Activated naive CD4-positive, alpha-beta T cell treated with anti-CD3 and anti-CD28 coated beads, Interleukin-2, amount 50 U/mL, for 72 hours (primary cell): Measurements from ENCODE around the gene KISS1. TPM values are rescaled to one million over a fixed set of nuclear protein-coding genes. Genes with fewer than 3 reads are reported as not detected.

Experiments used
- ATAC-seq, 2 donors: fragments of 150-1000 bp; cut with Tn5 transposase; 2 replicates each; pipeline ENCODE4 v1.10.0; 2021; ENCODE audit warnings: mild to moderate bottlenecking in 2 of 2, moderate library complexity in 2 of 2
- DNase-seq, 2 donors: peaks; one replicate each; pipeline ENCODE4 v3.0.0; 2021 to 2022; ENCODE audit warnings: low spot score in 2 of 2
- H3K27ac Mint-ChIP-seq, 2 donors: one replicate each; pipeline ENCODE4 v1.8.0; 2022; ENCODE audit warnings: mild to moderate bottlenecking in 2 of 2, mixed read lengths in 2 of 2
- H3K36me3 Mint-ChIP-seq, 2 donors: one replicate each; pipeline ENCODE4 v1.8.0; 2022; ENCODE audit warnings: mixed read lengths in 2 of 2
- H3K9me3 Mint-ChIP-seq, 2 donors: one replicate each; pipeline ENCODE4 v1.8.0; 2022; ENCODE audit warnings: mixed read lengths in 2 of 2
- total RNA-seq, 2 donors: library from RNA; stranded (reverse); gene quantifications; one replicate each; pipeline ENCODE4 v1.2.3, GENCODE V29; 2022

The KISS1 gene
- total RNA-seq, 2 donors from 2014 or later, result 0.91 TPM; not detected in 1

GRCh38 chr1:204202481-204202880 is 6.2 kb upstream of the KISS1 start:
- DNase-seq (no peak), ATAC-seq (no peak)
- H3K36me3 Mint-ChIP-seq, result no peaks in the 10 kb centered on the region
- no peak overlapping the region for H3K27ac Mint-ChIP-seq
- H3K9me3 Mint-ChIP-seq, result no peaks in the 10 kb centered on the region

DNA sequence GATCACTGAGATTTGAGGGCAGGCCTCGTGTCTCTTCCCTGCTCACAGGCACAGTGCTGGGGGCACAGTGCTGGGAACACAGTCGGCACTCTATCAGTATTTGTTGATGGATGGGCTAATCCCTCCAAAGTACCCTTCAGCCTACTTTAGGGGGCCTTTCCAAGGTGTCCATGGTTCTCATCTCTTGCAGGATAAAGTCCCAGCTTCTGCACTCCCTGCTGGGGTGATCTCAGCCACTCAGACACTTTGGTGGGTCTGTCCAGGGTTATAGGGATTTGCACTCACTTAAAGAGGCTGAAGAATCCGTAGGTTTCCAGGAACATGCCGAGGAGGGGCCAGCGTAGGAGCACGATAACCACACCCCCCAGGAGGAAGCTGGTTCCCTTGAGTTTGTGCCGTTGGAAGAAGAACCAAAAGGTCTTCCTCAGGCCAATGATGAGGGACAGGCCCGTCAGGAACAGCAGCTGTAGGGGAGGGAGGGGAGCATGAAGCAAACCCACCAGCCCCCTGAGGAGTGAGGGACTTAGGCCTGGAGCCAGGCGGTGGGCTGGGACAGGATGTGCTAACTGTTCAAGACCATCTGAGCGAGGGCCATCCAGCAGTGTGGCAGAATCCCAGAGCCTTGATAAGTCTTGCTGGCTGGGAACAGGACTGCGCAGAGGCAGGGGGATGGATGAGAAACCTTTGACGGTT is 5.2 kb upstream of the KISS1 start:
- DNase-seq (no peak), ATAC-seq (no peak)
- H3K9me3 Mint-ChIP-seq, result no peaks in the 10 kb centered on the region
- no peak overlapping the region for H3K27ac Mint-ChIP-seq
- H3K36me3 Mint-ChIP-seq, result no peaks in the 10 kb centered on the region

DNA sequence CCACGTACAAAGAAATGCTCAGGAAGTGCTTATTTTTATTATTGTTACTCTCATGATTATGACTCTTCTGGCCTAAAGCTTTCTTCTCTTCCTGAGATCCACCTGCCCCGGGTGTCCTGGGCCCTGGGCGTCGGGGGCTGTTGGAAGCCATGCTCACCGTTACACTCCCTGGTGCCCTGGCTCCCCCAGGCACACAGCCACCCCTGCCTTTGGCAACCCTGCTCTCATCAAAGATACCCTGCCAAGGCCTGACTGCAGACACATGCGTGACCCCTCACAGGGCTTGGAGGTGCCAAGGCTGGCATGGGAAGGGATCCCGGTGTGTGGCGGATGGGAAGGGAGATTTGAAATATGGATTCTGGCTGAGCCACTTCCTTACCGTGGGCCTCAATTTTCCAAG is 3.3 kb upstream of the KISS1 start:
- no peak overlapping the region for H3K27ac Mint-ChIP-seq
- H3K9me3 Mint-ChIP-seq, result no peaks in the 10 kb centered on the region
- DNase-seq (no peak), ATAC-seq (no peak)
- no peaks in the 10 kb centered on the region for H3K36me3 Mint-ChIP-seq

DNA sequence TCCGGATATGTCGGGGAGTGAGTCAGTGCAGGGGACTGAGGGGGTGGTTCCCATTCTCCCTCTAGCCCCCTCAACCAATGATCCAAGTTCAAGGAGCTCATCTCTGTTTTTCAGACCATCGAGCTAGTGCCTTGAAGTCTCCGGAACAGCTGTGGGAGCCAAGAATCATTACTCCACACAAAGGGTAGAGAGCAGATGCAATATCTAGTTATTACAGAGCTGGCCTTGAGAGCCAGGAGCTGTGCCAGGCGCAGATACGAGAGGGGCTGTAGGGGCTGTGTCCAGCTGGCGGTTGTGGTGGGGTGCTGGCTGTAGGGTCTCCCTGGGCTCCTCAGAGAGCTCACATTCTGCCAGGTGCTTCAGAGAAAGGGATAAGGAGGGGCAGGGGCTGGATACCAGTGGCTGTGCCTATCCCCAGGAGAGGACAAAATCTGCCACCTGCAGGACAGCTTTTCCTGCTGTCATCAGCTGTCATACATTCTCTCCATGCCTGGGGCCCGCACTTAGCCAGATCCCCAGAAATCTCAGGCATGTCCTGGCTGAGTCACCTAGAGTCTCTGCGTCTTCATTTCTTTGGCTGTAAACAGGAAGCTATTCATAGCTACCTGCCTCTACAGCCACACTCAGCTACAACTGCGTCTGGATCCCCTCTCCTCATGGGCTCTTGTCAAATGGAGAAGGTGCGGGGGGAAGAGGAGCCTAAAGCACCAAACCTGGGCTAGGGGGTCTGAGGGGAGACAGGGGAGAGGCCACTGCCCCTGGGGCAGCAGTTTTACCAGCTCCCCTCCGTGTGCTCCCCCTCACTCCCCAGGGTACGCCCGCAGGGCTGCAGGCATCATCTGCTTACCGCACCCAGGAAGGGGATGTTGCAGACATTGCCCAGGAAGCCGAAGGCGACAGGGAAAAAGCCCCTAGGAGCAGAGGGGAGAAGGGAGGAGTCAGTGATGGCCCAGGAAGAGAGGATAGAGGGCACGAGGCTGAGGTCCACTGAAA is 2.4 kb upstream of the KISS1 start:
- H3K9me3 Mint-ChIP-seq, result no peaks in the 10 kb centered on the region
- H3K36me3 Mint-ChIP-seq, result no peaks in the 10 kb centered on the region
- peak overlapping the region in 1 of 2 donors; percentile 10 for H3K27ac Mint-ChIP-seq
- peak in 1 of 2 donors; percentile 38 for ATAC-seq
- no peak for DNase-seq

DNA sequence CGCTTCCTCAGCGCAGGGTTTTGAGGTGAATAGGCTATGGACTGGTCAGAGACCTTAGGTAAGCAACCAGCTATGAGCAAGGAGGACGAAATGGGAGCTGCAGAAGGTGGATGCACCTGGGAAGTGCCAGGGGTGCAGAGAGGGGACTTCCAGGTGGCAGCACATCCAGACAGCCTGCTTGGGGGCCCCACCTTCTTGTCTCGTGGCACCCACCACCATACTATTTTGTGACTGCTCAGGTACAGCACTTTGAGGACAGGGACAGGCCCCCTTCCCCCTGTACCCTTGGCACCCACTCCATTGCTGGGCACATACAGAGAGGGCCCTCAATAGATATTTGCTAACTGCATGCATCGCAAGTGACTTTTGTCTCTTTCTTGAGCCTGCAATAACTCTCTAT is 777 bp upstream of the KISS1 start:
- Mint-ChIP-seq H3K27ac (no peak overlapping the region), H3K36me3 (no peaks in the 10 kb centered on the region), H3K9me3 (no peaks in the 10 kb centered on the region)
- ATAC-seq (no peak), DNase-seq (no peak)

DNA sequence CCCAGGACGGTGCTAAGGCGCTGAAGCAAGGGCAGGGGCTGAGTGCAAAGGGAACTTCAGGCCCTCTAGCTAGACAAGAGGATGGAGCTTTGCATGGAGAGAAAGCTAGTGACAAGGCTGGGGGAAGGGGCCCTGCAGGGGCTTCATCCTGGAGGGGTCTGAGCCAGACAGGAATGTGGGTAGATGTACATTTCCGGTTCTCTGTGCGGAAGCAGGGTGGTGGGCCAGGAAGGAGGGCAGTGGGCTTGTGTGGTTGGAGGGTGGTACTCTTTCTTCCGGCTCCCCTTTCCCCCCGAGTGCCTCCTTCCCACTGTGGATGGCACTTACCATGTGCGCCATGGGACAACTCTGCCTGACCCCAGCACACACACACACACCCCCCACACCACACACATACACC is 1.5 kb downstream of the KISS1 start:
- H3K9me3 Mint-ChIP-seq, result no peaks in the 10 kb centered on the region
- ATAC-seq, result no peak
- DNase-seq, result no peak

DNA sequence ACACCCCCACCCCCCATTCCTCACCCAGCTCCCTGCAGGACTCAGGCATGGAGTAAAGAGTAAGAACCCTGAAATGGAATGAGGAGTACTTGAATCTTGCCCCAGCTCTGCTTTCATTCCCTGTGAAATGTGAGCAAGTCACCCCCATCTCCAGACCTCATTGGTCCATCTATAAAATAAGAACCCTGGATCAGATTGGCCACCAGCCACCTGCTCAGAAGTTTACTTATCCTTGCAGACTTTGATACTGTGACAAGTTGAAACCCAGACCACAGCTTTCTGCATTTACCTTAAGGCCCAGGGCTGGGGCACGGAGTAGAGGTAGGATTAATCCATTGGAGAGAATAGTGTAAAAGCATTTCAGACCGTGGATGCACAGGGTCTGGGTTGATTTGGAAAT is 2.2 kb downstream of the KISS1 start:
- DNase-seq, result no peak
- H3K27ac Mint-ChIP-seq, result no peak overlapping the region
- no peaks in the 10 kb centered on the region for H3K9me3 Mint-ChIP-seq
- H3K36me3 Mint-ChIP-seq, result no peaks in the 10 kb centered on the region
- ATAC-seq, result no peak

More for the DNA sequence above, 1.5 kb downstream of the KISS1 start:
- Mint-ChIP-seq H3K27ac (no peak overlapping the region), H3K36me3 (no peaks in the 10 kb centered on the region)

GRCh38 chr1:204192589-204193352 is 3.5 kb downstream of the KISS1 start:
- DNase-seq (no peak), ATAC-seq (no peak)
- no peak overlapping the region for H3K27ac Mint-ChIP-seq
- H3K9me3 Mint-ChIP-seq, result no peaks in the 10 kb centered on the region
- no peaks in the 10 kb centered on the region for H3K36me3 Mint-ChIP-seq

DNA sequence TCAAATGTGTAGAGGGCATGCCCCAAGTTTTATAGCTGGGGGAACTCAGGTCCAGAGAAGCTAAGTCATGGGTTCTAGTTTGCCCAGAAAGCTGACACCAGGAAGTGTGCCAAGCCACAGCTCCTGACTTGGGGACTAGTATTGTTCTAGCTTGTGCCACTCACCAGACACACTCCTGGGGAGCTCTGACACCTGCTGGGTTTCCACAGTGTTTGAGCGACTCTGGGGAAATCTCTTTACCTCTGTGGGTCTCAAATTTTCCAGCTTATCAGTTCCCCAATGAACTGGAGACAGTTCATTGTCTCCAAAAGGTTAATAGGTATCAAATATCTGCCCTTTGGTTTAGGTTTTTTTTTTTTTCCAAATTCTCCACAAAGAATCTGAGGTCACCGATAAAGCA is 4.2 kb downstream of the KISS1 start:
- Mint-ChIP-seq H3K36me3 (no peaks in the 10 kb centered on the region), H3K27ac (no peak overlapping the region), H3K9me3 (no peaks in the 10 kb centered on the region)
- ATAC-seq (no peak), DNase-seq (no peak)

DNA sequence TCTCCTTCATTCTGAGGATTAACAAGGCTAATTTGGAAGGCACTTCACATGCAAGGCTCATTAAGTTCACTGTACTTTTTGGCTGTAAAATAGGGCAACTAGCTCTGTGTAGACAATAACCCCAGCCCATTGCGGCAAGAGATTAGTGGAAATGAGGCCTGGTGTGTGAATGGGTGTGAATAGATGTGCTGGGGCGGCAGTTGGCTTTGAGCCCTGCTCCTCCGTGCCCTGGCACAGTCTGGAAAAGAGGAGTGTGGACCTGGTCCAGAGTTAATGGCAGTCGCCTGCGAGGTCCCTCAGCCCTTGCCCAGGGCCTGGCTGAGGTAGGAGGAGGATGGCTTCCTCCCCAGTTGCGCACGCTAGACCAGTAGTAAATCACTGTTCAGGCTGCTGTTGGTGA is 4.8 kb downstream of the KISS1 start:
- Mint-ChIP-seq H3K36me3 (no peaks in the 10 kb centered on the region), H3K27ac (no peak overlapping the region), H3K9me3 (no peaks in the 10 kb centered on the region)
- ATAC-seq (no peak), DNase-seq (no peak)

DNA sequence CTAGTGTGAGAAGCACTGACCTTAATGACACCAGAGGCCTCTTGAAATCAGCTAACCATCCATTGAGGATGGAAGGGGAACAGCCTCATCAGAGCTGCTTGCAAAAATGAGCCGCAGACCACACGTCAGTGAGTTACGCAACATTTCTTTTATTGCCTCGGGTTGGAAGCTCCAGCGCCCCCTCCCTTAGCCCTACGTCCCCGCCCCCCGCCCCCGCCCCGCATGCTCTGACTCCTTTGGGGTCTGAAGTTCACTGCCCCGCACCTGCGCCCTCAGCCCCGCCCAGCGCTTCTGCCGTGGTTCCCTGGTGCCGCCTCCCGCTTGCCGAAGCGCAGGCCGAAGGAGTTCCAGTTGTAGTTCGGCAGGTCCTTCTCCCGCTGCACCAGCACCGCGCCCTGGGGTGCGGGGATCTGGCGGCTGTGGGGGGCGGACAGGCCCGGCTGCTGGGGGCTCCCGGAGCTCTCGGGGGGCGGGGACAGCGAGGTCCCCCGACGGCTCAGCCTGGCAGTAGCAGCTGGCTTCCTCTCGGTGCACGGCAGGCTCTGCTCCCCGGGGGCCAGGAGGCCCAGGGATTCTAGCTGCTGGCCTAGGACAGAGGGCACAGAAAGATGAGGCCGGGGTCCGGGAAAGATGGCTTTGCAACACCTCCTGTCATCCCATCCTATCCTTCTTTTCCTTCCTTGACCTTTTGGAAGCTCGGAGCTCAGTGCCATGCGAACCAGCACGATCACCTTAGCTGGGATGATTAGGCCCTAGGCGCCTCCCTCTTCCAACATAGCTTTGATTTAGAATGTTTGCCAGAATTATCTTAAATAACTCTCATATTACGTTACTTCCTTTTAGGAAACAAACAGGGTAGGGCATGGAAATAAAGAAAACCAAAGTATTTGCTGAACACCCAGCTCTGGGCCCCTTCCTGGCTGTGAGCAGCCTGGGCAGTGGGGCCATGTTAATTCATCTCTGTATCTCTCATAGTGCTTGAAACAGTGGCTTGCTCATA is 5.8 kb downstream of the KISS1 start:
- DNase-seq, result peak in 1 of 2 donors; percentile 23
- Mint-ChIP-seq H3K9me3 (no peaks in the 10 kb centered on the region), H3K27ac (no peak overlapping the region), H3K36me3 (no peaks in the 10 kb centered on the region)
- ATAC-seq, result peak; percentile 50 to 53

DNA sequence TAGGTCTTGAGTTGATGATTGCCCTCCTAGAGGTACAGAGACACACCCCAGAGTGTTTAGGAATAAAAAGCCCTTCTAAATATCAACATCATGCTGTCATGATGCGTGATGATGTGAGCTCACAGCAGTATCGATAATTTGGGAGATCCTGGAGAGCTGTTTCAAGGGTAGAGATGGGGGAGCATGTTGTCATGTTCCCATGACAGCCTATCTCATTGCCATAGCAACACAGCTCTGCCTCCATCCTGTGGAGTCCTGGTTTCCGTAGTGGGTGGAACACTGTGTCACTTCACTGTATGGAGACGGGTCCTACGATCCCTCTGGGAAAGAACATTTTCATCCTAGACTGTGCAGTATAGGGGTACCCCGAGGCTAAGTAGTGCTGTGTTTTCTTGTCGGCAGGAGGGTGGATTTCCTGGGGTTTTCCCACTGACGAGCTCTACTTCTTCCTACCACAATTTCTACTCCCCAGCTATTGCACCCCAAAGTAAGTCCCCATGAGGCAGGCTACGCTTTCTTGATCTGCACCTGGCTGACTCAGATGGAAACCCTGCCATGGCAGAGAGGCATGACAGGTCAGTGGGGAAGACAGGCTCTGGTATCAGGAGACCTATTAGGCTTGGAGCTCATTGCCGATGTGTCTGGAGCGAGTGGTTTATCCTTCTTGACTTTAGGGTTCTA is 7.2 kb downstream of the KISS1 start:
- no peaks in the 10 kb centered on the region for H3K9me3 Mint-ChIP-seq
- ATAC-seq (peak; percentile 69 to 75), DNase-seq (no peak)
- H3K36me3 Mint-ChIP-seq, result no peaks in the 10 kb centered on the region
- H3K27ac Mint-ChIP-seq, result no peak overlapping the region

- H3K27ac Mint-ChIP-seq, result no peak overlapping the region
- ATAC-seq (no peak), DNase-seq (no peak)
- no peaks in the 10 kb centered on the region for H3K36me3 Mint-ChIP-seq
- H3K9me3 Mint-ChIP-seq, result no peaks in the 10 kb centered on the region
Observed at GRCh38 chr1:204186597-204186996, 9.7 kb downstream of the KISS1 start.

- no peak overlapping the region for H3K27ac Mint-ChIP-seq
- DNase-seq, result no peak
- H3K36me3 Mint-ChIP-seq, result no peaks in the 10 kb centered on the region
- H3K9me3 Mint-ChIP-seq, result no peaks in the 10 kb centered on the region
- ATAC-seq, result no peak
Observed at GRCh38 chr1:204181116-204181515, 15.2 kb downstream of the KISS1 start.

DNA sequence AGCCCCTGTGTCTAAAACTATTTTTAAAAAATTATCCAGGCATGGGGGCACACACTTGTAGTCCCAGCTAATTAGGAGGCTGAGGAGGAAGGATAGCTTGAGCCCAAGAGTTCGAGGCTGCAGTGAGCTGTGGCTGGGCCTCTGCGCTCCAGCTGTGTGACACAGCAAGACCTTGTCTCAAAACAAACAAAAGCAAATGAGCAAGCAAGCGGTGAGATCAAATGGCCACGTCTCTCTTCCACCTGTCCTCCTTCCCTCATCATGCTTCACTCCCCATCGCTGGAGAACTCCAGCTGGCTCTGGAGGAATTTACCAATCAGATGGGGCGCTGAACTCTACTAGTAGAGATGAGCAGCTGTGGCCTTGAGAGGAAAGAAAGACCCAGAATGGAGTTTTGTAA is 16.2 kb downstream of the KISS1 start:
- no peak for DNase-seq
- Mint-ChIP-seq H3K36me3 (no peaks in the 10 kb centered on the region), H3K9me3 (no peaks in the 10 kb centered on the region), H3K27ac (peak overlapping the region in 1 of 2 donors; percentile 56)
- ATAC-seq, result no peak
